Astrocyte (in vitro differentiated cells and primary cell): ENCODE measurements around the gene PSME3IP1.
"Not testable (repeated sequence)": the region's sequence is repeated elsewhere in the genome, so short reads cannot be mapped to it uniquely, and the experiment has no call there.

Experiments used
- CTCF ChIP-seq: IDR thresholded peaks from 2 replicates; pipeline ENCODE4 v1.5.1; 2011; ENCODE audit warnings: low read depth, mild to moderate bottlenecking, inconsistent platforms, low read length, moderate library complexity; ENCODE audit not compliant: insufficient read depth
- EZH2 ChIP-seq: IDR thresholded peaks from 2 replicates; pipeline ENCODE4 v1.6.1; 2012; ENCODE audit warnings: mild to moderate bottlenecking, low read length, inconsistent platforms; ENCODE audit not compliant: insufficient read depth

- TF ChIP-seq CTCF, EZH2: not testable (repeated sequence)
Observed at GRCh38 chr16:57109259-57110105, 76.4 kb downstream of the PSME3IP1 start.
